DMS153 treated with DMSO at 0.1 percent for 48 hours (cell line): ENCODE measurements around the gene PLD1.
"Not testable (repeated sequence)": the region's sequence is repeated elsewhere in the genome, so short reads cannot be mapped to it uniquely, and the experiment has no call there.

Source experiments
- DNase-seq: peaks from one replicate; lab custom pipeline; 2025; ENCODE audit not compliant: unreplicated experiment; lab: John Stamatoyannopoulos, UW

PLD1 gene

GRCh38 chr3:171821044-171821443, 10.8 kb upstream of the PLD1 start:
- no peak for DNase-seq

- DNase-seq: no peak
These were observed 7.0 kb upstream of the PLD1 start for GRCh38 chr3:171817074-171817800.

- DNase-seq: no peak
These were observed 5.8 kb upstream of the PLD1 start for GRCh38 chr3:171815973-171816595.

GRCh38 chr3:171814662-171815061, 4.4 kb upstream of the PLD1 start:
- not testable (repeated sequence) for DNase-seq

- DNase-seq: no peak
These were observed 3.7 kb upstream of the PLD1 start for GRCh38 chr3:171813897-171814460.

GRCh38 chr3:171813278-171813896, 3.1 kb upstream of the PLD1 start:
- no peak for DNase-seq

- no peak for DNase-seq
These were observed 2.5 kb upstream of the PLD1 start for GRCh38 chr3:171812811-171813210.

- DNase-seq: no peak
These were observed 1.6 kb upstream of the PLD1 start for GRCh38 chr3:171811913-171812335.

GRCh38 chr3:171811295-171811912, 1.1 kb upstream of the PLD1 start:
- no peak for DNase-seq

GRCh38 chr3:171810629-171811294, 479 bp upstream of the PLD1 start:
- no peak for DNase-seq

- DNase-seq: no peak
These were observed 747 bp downstream of the PLD1 start for GRCh38 chr3:171809611-171809860.

- DNase-seq: no peak
These were observed 2.5 kb downstream of the PLD1 start for GRCh38 chr3:171807806-171808205.

- no peak for DNase-seq
These were observed 3.1 kb downstream of the PLD1 start for GRCh38 chr3:171807129-171807675.

GRCh38 chr3:171806200-171807128, 3.8 kb downstream of the PLD1 start:
- no peak for DNase-seq

GRCh38 chr3:171805687-171806086, 4.6 kb downstream of the PLD1 start:
- DNase-seq: no peak

- no peak for DNase-seq
These were observed 5.5 kb downstream of the PLD1 start for GRCh38 chr3:171804618-171805389.

- DNase-seq: no peak
These were observed 7.2 kb downstream of the PLD1 start for GRCh38 chr3:171803044-171803443.

- no peak for DNase-seq
These were observed 7.7 kb downstream of the PLD1 start for GRCh38 chr3:171802590-171802956.
